Type B pancreatic cell (in vitro differentiated cells): ENCODE measurements around the gene PHOX2A. TPM values are rescaled to one million over a fixed set of nuclear protein-coding genes. Genes with fewer than 3 reads are reported as not detected.
"Not testable (repeated sequence)": the region's sequence is repeated elsewhere in the genome, so short reads cannot be mapped to it uniquely, and the experiment has no call there.

Experiments used
- DNase-seq: peaks from one replicate; pipeline ENCODE4 v3.0.0; 2021; ENCODE audit warnings: mixed read lengths; ENCODE audit not compliant: unreplicated experiment; ENCODE audit errors: extremely low spot score
- H3K27ac Mint-ChIP-seq: 2 replicates; pipeline ENCODE4 v1.8.0; 2021; ENCODE audit warnings: mild to moderate bottlenecking, mixed read lengths
- H3K27me3 Mint-ChIP-seq: 2 replicates; pipeline ENCODE4 v1.8.0; 2021; ENCODE audit warnings: mixed read lengths
- H3K36me3 Mint-ChIP-seq: 2 replicates; pipeline ENCODE4 v1.8.0; 2021; ENCODE audit warnings: mixed read lengths
- H3K4me1 Mint-ChIP-seq: one replicate; pipeline ENCODE4 v1.8.0; 2021; ENCODE audit warnings: mixed read lengths; ENCODE audit not compliant: unreplicated experiment
- H3K4me3 Mint-ChIP-seq: 2 replicates; pipeline ENCODE4 v1.8.0; 2021; ENCODE audit warnings: mild to moderate bottlenecking, mixed read lengths
- H3K9me3 Mint-ChIP-seq: 2 replicates; pipeline ENCODE4 v1.8.0; 2021; ENCODE audit warnings: mixed read lengths
- CTCF ChIP-seq: fragments of 200-600 bp; sonication (generic); conservative IDR thresholded peaks from 2 replicates; pipeline ENCODE4 v1.5.0; 2021; ENCODE audit warnings: antibody characterized with exemption, mild to moderate bottlenecking
- total RNA-seq: library from RNA; stranded (reverse); gene quantifications from 2 replicates; pipeline ENCODE4 v1.2.1, GENCODE V29; 2021; ENCODE audit warnings: low replicate concordance

Gene PHOX2A
- total RNA-seq, 1 donor from 2014 or later = 2.8 TPM

- H3K4me3 Mint-ChIP-seq = no peak overlapping the region
- no peak for DNase-seq
Observed at GRCh38 chr11:72267956-72268617, 24.1 kb upstream of the PHOX2A start.

GRCh38 chr11:72266960-72267359, 23.0 kb upstream of the PHOX2A start:
- H3K9me3 Mint-ChIP-seq, H3K36me3 Mint-ChIP-seq, H3K27ac Mint-ChIP-seq, H3K4me1 Mint-ChIP-seq, H3K27me3 Mint-ChIP-seq, DNase-seq, H3K4me3 Mint-ChIP-seq: not testable (repeated sequence)

More at GRCh38 chr11:72267956-72268617, 24.1 kb upstream of the PHOX2A start:
- H3K36me3 Mint-ChIP-seq = no peaks in the 10 kb centered on the region
- H3K9me3 Mint-ChIP-seq = no peaks in the 10 kb centered on the region
- H3K27ac Mint-ChIP-seq = no peak overlapping the region
- no peaks in the 10 kb centered on the region for H3K4me1 Mint-ChIP-seq
- peaks cover 8% of the 10 kb centered on the region for H3K27me3 Mint-ChIP-seq
- no peak for TF ChIP-seq CTCF

- Mint-ChIP-seq H3K4me1 (no peaks in the 10 kb centered on the region), H3K9me3 (no peaks in the 10 kb centered on the region), H3K27me3 (peaks cover 5% of the 10 kb centered on the region), H3K27ac (no peak overlapping the region), H3K4me3 (no peak overlapping the region), H3K36me3 (no peaks in the 10 kb centered on the region)
- TF ChIP-seq CTCF = no peak
- DNase-seq = no peak
Observed at GRCh38 chr11:72265951-72266350, 22.0 kb upstream of the PHOX2A start.

- no peak overlapping the region for H3K27ac Mint-ChIP-seq
- no peaks in the 10 kb centered on the region for H3K36me3 Mint-ChIP-seq
- no peaks in the 10 kb centered on the region for H3K4me1 Mint-ChIP-seq
- no peak overlapping the region for H3K4me3 Mint-ChIP-seq
- TF ChIP-seq CTCF = no peak
- no peaks in the 10 kb centered on the region for H3K9me3 Mint-ChIP-seq
- peaks cover 9% of the 10 kb centered on the region for H3K27me3 Mint-ChIP-seq
- no peak for DNase-seq
Observed at GRCh38 chr11:72263361-72263760, 19.4 kb upstream of the PHOX2A start.

GRCh38 chr11:72260574-72260973, 16.6 kb upstream of the PHOX2A start:
- no peaks in the 10 kb centered on the region for H3K36me3 Mint-ChIP-seq
- H3K9me3 Mint-ChIP-seq = no peaks in the 10 kb centered on the region
- DNase-seq = no peak
- no peaks in the 10 kb centered on the region for H3K4me1 Mint-ChIP-seq
- H3K27me3 Mint-ChIP-seq = peaks cover 15% of the 10 kb centered on the region
- no peak overlapping the region for H3K4me3 Mint-ChIP-seq
- TF ChIP-seq CTCF = no peak
- H3K27ac Mint-ChIP-seq = no peak overlapping the region

GRCh38 chr11:72259490-72259889, 15.5 kb upstream of the PHOX2A start:
- no peak overlapping the region for H3K4me3 Mint-ChIP-seq
- DNase-seq = no peak
- H3K27me3 Mint-ChIP-seq = peaks cover 22% of the 10 kb centered on the region
- no peaks in the 10 kb centered on the region for H3K9me3 Mint-ChIP-seq
- H3K36me3 Mint-ChIP-seq = no peaks in the 10 kb centered on the region
- H3K4me1 Mint-ChIP-seq = no peaks in the 10 kb centered on the region
- TF ChIP-seq CTCF = no peak
- H3K27ac Mint-ChIP-seq = no peak overlapping the region
